K562 (cell line): ENCODE data around the gene CFL1. TPM values are rescaled to one million over a fixed set of nuclear protein-coding genes. Genes with fewer than 3 reads are reported as not detected.

ENCODE experiments used
- GTF2E2 ChIP-seq: fragments of 200-800 bp; sonication (Bioruptor generic); IDR thresholded peaks from 2 replicates; pipeline ENCODE4 v1.6.1; 2016; ENCODE audit warnings: missing genetic modification characterization, missing compliant biosample characterization
- HCFC1 ChIP-seq: IDR thresholded peaks from 2 replicates; pipeline ENCODE4 v1.6.1; 2012; ENCODE audit warnings: low read depth, low read length, improper control_type of control experiment
- HMGN3 ChIP-seq: IDR thresholded peaks from 2 replicates; pipeline ENCODE4 v1.6.1; 2011; ENCODE audit warnings: borderline replicate concordance, low read depth, mild to moderate bottlenecking, mixed read lengths, low read length; ENCODE audit not compliant: insufficient read length; ENCODE audit errors: extremely low read depth
- KLF13 ChIP-seq: fragments of 450-650 bp; IDR thresholded peaks from 2 replicates; pipeline ENCODE4 v1.6.1; 2016; ENCODE audit warnings: missing genetic modification characterization, low read depth, mild to moderate bottlenecking, missing compliant biosample characterization, moderate library complexity, borderline replicate concordance
- NFYB ChIP-seq: IDR thresholded peaks from 2 replicates; pipeline ENCODE4 v1.6.1; 2011; ENCODE audit warnings: mild to moderate bottlenecking, moderate library complexity; ENCODE audit not compliant: insufficient read length; ENCODE audit errors: extremely low read depth
- NR1H2 ChIP-seq: sonication (generic); formaldehyde crosslinking; IDR thresholded peaks from 2 replicates; pipeline ENCODE4 v1.4.0; 2020; ENCODE audit warnings: mild to moderate bottlenecking, missing genetic modification reagents
- NR2C2 ChIP-seq, 2 experiments: fragments of 200-800 bp in 1 of 2; sonication (Bioruptor generic) in 1 of 2; sonication (generic) in 1 of 2; formaldehyde crosslinking in 1 of 2; IDR thresholded peaks; 2 replicates each; pipeline versions ENCODE4 v1.6.1 to v1.8.0; 2016 to 2022; ENCODE audit warnings: mild to moderate bottlenecking in 1 of 2, missing compliant biosample characterization in 1 of 2, missing genetic modification characterization in 1 of 2, missing genetic modification reagents in 1 of 2
- PHF20 ChIP-seq: fragments of 450-650 bp; IDR thresholded peaks from 2 replicates; pipeline ENCODE4 v1.6.1; 2018; ENCODE audit not compliant: partially characterized antibody
- RBM22 ChIP-seq: fragments of 200-400 bp; formaldehyde crosslinking; IDR thresholded peaks from 2 replicates; pipeline ENCODE4 v1.6.1; 2018; ENCODE audit warnings: low read length, low read depth; ENCODE audit not compliant: poor library complexity, severe bottlenecking
- RCOR1 ChIP-seq, 2 experiments: IDR thresholded peaks; 2 replicates each; pipeline ENCODE4 v1.6.1; 2012; ENCODE audit warnings: low read depth in 2 of 2, low read length in 2 of 2, borderline replicate concordance in 1 of 2, improper control_type of control experiment in 1 of 2
- STAG1 ChIP-seq: sonication (generic); formaldehyde crosslinking; IDR thresholded peaks from 2 replicates; pipeline ENCODE4 v1.5.0; 2020; ENCODE audit warnings: missing genetic modification reagents, borderline replicate concordance
- polyA plus RNA-seq, 8 experiments: library from polyadenylated mRNA; depleted of rRNA in 4 of 8; stranded (reverse) in 5 of 8; unstranded in 3 of 8; fragments of >200 nt; fragmentation: Nextera tagmentation in 2 of 8; fragmentation: Illumina TruSeq in 1 of 8; extraction: Ambion mirVana in 2 of 8; extraction: Trizol in 1 of 8; gene quantifications; 2 replicates each; pipeline versions ENCODE4 v1.2.1 to v1.2.3, GENCODE V29; 2011 to 2014; ENCODE audit warnings: inconsistent platforms in 1 of 8, missing spikeins in 1 of 8
- total RNA-seq, 7 experiments: library from RNA; depleted of rRNA in 6 of 7; stranded (reverse); fragments of >200 nt in 6 of 7; fragmentation: Illumina TruSeq in 2 of 7; extraction: Trizol in 2 of 7; gene quantifications; 2 replicates each; pipeline versions ENCODE4 v1.2.1 to v1.2.3, GENCODE V29; 2011 to 2021; ENCODE audit warnings: low replicate concordance in 1 of 7
- TF ChIP-seq, protein P1 (sequence below): fragments of 450-650 bp; IDR thresholded peaks from 2 replicates; pipeline ENCODE4 v1.7.1; 2018; ENCODE audit warnings: mild to moderate bottlenecking, low read depth; ENCODE audit not compliant: partially characterized antibody
- TF ChIP-seq, protein P2 (sequence below), 2 experiments: IDR thresholded peaks; 2 replicates each; pipeline ENCODE4 v1.6.1; 2011; ENCODE audit warnings: borderline replicate concordance in 1 of 2, control low read depth in 1 of 2, low read depth in 1 of 2, low read length in 1 of 2, mild to moderate bottlenecking in 1 of 2, mixed read lengths in 1 of 2, moderate library complexity in 1 of 2; ENCODE audit not compliant: insufficient read depth in 1 of 2, insufficient read length in 1 of 2, poor library complexity in 1 of 2, severe bottlenecking in 1 of 2; ENCODE audit errors: extremely low read depth in 1 of 2
- TF ChIP-seq, protein P3 (sequence below): fragments of 450-650 bp; formaldehyde crosslinking; IDR thresholded peaks from 2 replicates; pipeline ENCODE4 v1.4.0; 2020; ENCODE audit warnings: mild to moderate bottlenecking, moderate library complexity
- TF ChIP-seq, protein P4 (sequence below), 3 experiments: IDR thresholded peaks in 2 of 3; conservative IDR thresholded peaks in 1 of 3; 2 replicates each; pipeline ENCODE4 v1.5.1; 2011 to 2012; ENCODE audit warnings: low read length in 3 of 3, mild to moderate bottlenecking in 3 of 3, control low read depth in 2 of 3, improper control_type of control experiment in 1 of 3, inconsistent platforms in 1 of 3, low read depth in 1 of 3, mixed read lengths in 1 of 3, moderate library complexity in 1 of 3; ENCODE audit not compliant: insufficient read depth in 2 of 3
- TF ChIP-seq, protein P5 (sequence below): fragments of 450-650 bp; formaldehyde crosslinking; IDR thresholded peaks from 2 replicates; pipeline ENCODE4 v1.4.0; 2022; ENCODE audit warnings: mild to moderate bottlenecking, moderate library complexity

Gene CFL1
- total and polyA plus RNA-seq, 9 of the 15 experiments (the other 6 are each of a cell fraction or from before 2014, with no cell fraction given): 105 to 1,101 (median 859) TPM

DNA sequence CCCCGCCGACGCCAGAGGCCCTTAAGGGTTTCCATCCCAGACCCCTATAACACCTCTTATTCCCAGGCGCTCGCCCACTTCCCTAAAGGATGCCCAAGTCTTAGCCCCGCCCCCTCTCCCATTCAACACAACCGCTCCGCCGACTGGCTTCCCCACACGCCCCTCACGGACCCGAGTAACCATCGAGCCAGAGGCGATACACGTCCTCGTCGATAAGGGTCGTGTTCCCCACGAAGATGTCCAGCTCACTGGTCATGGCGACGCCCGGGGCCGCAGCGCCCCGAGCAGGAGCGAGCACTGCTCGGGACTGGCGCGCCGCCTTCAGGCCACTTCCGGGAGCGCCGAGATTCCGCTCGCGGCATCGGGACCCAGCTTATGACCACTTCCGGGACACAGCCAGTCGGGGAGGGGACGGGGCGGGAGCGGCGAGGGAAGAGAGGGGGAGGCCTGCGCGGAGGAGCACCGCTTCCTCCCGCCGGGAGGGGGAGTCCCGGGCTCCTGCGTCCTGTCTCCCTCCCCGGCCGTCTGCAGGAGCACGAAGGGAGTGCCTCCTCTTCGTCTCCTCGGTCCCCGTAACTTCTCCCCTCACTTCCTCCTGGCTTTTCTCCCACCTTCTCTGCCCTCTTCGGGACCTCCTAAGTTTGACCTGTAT, 30.3 kb upstream of the CFL1 start, which contains the start of gene FIBP (continued):
- TF ChIP-seq, protein P1, sequence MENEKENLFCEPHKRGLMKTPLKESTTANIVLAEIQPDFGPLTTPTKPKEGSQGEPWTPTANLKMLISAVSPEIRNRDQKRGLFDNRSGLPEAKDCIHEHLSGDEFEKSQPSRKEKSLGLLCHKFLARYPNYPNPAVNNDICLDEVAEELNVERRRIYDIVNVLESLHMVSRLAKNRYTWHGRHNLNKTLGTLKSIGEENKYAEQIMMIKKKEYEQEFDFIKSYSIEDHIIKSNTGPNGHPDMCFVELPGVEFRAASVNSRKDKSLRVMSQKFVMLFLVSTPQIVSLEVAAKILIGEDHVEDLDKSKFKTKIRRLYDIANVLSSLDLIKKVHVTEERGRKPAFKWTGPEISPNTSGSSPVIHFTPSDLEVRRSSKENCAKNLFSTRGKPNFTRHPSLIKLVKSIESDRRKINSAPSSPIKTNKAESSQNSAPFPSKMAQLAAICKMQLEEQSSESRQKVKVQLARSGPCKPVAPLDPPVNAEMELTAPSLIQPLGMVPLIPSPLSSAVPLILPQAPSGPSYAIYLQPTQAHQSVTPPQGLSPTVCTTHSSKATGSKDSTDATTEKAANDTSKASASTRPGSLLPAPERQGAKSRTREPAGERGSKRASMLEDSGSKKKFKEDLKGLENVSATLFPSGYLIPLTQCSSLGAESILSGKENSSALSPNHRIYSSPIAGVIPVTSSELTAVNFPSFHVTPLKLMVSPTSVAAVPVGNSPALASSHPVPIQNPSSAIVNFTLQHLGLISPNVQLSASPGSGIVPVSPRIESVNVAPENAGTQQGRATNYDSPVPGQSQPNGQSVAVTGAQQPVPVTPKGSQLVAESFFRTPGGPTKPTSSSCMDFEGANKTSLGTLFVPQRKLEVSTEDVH: peak; percentile 87
- peak; percentile 72; the same call in 1 of the 2 replicates for TF ChIP-seq NR1H2
- TF ChIP-seq RBM22: peak; percentile 58
- TF ChIP-seq GTF2E2 (tag): peak; percentile 60; the same call in 1 of the 2 replicates
- TF ChIP-seq NR2C2 (CRISPR knock-in tag; IDR thresholded peaks at IDR 0.05): peak; percentile 86
- TF ChIP-seq NR2C2 (tag; IDR thresholded peaks at IDR 0.05): peak; percentile 91
- TF ChIP-seq RCOR1 (IDR thresholded peaks at IDR 0.05; ENCODE audit: borderline replicate concordance in 1 of 2, low read depth in 2 of 2, low read length in 2 of 2): peak in 1 of 2 experiments; percentile 70; a peak in 1 of 4 replicates
- TF ChIP-seq STAG1 (CRISPR knock-in tag): peak; percentile 27; the same call in 1 of the 2 replicates
- TF ChIP-seq PHF20: peak; percentile 95
- TF ChIP-seq, protein P2, sequence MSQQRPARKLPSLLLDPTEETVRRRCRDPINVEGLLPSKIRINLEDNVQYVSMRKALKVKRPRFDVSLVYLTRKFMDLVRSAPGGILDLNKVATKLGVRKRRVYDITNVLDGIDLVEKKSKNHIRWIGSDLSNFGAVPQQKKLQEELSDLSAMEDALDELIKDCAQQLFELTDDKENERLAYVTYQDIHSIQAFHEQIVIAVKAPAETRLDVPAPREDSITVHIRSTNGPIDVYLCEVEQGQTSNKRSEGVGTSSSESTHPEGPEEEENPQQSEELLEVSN (IDR thresholded peaks at IDR 0.05; ENCODE audit: borderline replicate concordance in 1 of 2, extremely low read depth in 1 of 2, insufficient read depth in 1 of 2, insufficient read length in 1 of 2, low read depth in 1 of 2, low read length in 1 of 2, poor library complexity in 1 of 2, severe bottlenecking in 1 of 2): peak; percentile 72 to 85
- TF ChIP-seq HMGN3: peak; percentile 78
- TF ChIP-seq HCFC1: peak; percentile 79
- TF ChIP-seq, protein P3, sequence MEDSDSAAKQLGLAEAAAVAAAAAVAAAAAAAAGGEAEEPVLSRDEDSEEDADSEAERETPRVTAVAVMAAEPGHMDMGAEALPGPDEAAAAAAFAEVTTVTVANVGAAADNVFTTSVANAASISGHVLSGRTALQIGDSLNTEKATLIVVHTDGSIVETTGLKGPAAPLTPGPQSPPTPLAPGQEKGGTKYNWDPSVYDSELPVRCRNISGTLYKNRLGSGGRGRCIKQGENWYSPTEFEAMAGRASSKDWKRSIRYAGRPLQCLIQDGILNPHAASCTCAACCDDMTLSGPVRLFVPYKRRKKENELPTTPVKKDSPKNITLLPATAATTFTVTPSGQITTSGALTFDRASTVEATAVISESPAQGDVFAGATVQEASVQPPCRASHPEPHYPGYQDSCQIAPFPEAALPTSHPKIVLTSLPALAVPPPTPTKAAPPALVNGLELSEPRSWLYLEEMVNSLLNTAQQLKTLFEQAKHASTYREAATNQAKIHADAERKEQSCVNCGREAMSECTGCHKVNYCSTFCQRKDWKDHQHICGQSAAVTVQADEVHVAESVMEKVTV (CRISPR knock-in tag): peak; percentile 51; the same call in 1 of the 2 replicates
- TF ChIP-seq KLF13 (tag): 0 out of 2 replicates have a peak, but pooled peaks have one; percentile 13
- no peak for TF ChIP-seq NFYB
- TF ChIP-seq, protein P4, sequence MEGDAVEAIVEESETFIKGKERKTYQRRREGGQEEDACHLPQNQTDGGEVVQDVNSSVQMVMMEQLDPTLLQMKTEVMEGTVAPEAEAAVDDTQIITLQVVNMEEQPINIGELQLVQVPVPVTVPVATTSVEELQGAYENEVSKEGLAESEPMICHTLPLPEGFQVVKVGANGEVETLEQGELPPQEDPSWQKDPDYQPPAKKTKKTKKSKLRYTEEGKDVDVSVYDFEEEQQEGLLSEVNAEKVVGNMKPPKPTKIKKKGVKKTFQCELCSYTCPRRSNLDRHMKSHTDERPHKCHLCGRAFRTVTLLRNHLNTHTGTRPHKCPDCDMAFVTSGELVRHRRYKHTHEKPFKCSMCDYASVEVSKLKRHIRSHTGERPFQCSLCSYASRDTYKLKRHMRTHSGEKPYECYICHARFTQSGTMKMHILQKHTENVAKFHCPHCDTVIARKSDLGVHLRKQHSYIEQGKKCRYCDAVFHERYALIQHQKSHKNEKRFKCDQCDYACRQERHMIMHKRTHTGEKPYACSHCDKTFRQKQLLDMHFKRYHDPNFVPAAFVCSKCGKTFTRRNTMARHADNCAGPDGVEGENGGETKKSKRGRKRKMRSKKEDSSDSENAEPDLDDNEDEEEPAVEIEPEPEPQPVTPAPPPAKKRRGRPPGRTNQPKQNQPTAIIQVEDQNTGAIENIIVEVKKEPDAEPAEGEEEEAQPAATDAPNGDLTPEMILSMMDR (IDR thresholded peaks at IDR 0.05 in 2 of 3, conservative IDR thresholded peaks at IDR 0.05 in 1 of 3; ENCODE audit: insufficient read depth in 2 of 3, low read depth in 1 of 3, low read length in 3 of 3): peak; percentile 91 to 98 (median 93)
- TF ChIP-seq, protein P5, sequence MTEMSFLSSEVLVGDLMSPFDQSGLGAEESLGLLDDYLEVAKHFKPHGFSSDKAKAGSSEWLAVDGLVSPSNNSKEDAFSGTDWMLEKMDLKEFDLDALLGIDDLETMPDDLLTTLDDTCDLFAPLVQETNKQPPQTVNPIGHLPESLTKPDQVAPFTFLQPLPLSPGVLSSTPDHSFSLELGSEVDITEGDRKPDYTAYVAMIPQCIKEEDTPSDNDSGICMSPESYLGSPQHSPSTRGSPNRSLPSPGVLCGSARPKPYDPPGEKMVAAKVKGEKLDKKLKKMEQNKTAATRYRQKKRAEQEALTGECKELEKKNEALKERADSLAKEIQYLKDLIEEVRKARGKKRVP: 0 out of 2 replicates have a peak, but pooled peaks have one; percentile 15
